Lung (tissue), 12 donors: ENCODE data around the gene TAS2R30. TPM values are rescaled to one million over a fixed set of nuclear protein-coding genes. Genes with fewer than 3 reads are reported as not detected.

Experiments
- ATAC-seq: fragments of 200-7000 bp; cut with Tn5 transposase; one replicate; pipeline ENCODE4 v1.9.1; 2020; ENCODE audit warnings: moderate number of reproducible peaks; ENCODE audit not compliant: insufficient read depth, low FRiP score
- DNase-seq, 3 donors: peaks; one replicate each; pipeline ENCODE4 v3.0.0-alpha.2; 2013 to 2017
- H3K27ac ChIP-seq, 2 donors: one replicate each; pipeline ENCODE4 v1.5.1; 2013; ENCODE audit warnings: mild to moderate bottlenecking in 2 of 2, moderate library complexity in 2 of 2, control low read depth in 1 of 2, inconsistent platforms in 1 of 2, low read depth in 1 of 2, low read length in 1 of 2
- H3K27me3 ChIP-seq, 3 donors: one replicate each; pipeline ENCODE4 v1.5.1; 2013; ENCODE audit warnings: low read length in 2 of 3; ENCODE audit not compliant: control insufficient read depth in 3 of 3, insufficient read depth in 3 of 3
- H3K36me3 ChIP-seq, 4 donors: one replicate each; pipeline ENCODE4 v1.5.1; 2013; ENCODE audit warnings: low read length in 4 of 4, mild to moderate bottlenecking in 1 of 4, moderate library complexity in 1 of 4; ENCODE audit not compliant: control insufficient read depth in 4 of 4, insufficient read depth in 4 of 4
- H3K4me1 ChIP-seq, 5 donors: one replicate each; pipeline ENCODE4 v1.5.1; 2013; ENCODE audit warnings: low read length in 5 of 5, mild to moderate bottlenecking in 2 of 5, moderate library complexity in 1 of 5; ENCODE audit not compliant: control insufficient read depth in 5 of 5, insufficient read depth in 5 of 5
- H3K4me3 ChIP-seq: one replicate; pipeline ENCODE4 v1.5.1; 2013; ENCODE audit warnings: mild to moderate bottlenecking, control low read depth, moderate library complexity
- H3K9ac ChIP-seq, 2 donors: one replicate each; pipeline ENCODE4 v1.5.1; 2013; ENCODE audit warnings: low read length in 2 of 2, control low read depth in 1 of 2; ENCODE audit not compliant: insufficient read depth in 1 of 2
- H3K9me3 ChIP-seq, 4 donors: one replicate each; pipeline ENCODE4 v1.5.1; 2013; ENCODE audit warnings: low read length in 3 of 4, mild to moderate bottlenecking in 1 of 4, moderate library complexity in 1 of 4; ENCODE audit not compliant: control insufficient read depth in 4 of 4, insufficient read depth in 3 of 4
- WGBS, 2 donors: extraction: QIAGEN DNeasy Blood & Tissue Kit; methylation state at CpG; one replicate each; pipeline ENCODE4 v1.1.7; 2013; 5-methylcytosine and 5-hydroxymethylcytosine counted together
- polyA plus RNA-seq, 2 donors: library from polyadenylated mRNA; stranded (reverse); fragments of 200-250 nt; gene quantifications; one replicate each; pipeline ENCODE4 v1.2.1, GENCODE V29; 2013
- total RNA-seq, 2 donors: library from RNA; depleted of rRNA in 1 of 2; stranded (reverse); fragments of >200 nt in 1 of 2; gene quantifications; one replicate each; pipeline ENCODE4 v1.2.1, GENCODE V29; 2014 to 2021
- TF ChIP-seq, protein P1 (sequence below): IDR thresholded peaks from 2 replicates; pipeline ENCODE4 v1.5.1; 2012; ENCODE audit warnings: mild to moderate bottlenecking; ENCODE audit errors: control extremely low read depth, extremely low read depth
- donor health status: control.
- donor health status: control.
- donor health status: Bipolar disorder and iron deficiency.
- donor health status: healthy.
- donor health status: DM: yes; HTN: yes; CAD: no.

TAS2R30 gene
- total and polyA plus RNA-seq, 4 donors = 0.12 to 40.4 (median 3.5) TPM; not detected in 1

- ATAC-seq = no peak
- H3K36me3 ChIP-seq = peaks cover 0 to 14% (median under 1%) of the 10 kb centered on the region in 4 donors
- no peak for DNase-seq
- H3K9me3 ChIP-seq = peaks cover 0 to 13% (median 6%) of the 10 kb centered on the region in 4 donors
- TF ChIP-seq, protein P1, sequence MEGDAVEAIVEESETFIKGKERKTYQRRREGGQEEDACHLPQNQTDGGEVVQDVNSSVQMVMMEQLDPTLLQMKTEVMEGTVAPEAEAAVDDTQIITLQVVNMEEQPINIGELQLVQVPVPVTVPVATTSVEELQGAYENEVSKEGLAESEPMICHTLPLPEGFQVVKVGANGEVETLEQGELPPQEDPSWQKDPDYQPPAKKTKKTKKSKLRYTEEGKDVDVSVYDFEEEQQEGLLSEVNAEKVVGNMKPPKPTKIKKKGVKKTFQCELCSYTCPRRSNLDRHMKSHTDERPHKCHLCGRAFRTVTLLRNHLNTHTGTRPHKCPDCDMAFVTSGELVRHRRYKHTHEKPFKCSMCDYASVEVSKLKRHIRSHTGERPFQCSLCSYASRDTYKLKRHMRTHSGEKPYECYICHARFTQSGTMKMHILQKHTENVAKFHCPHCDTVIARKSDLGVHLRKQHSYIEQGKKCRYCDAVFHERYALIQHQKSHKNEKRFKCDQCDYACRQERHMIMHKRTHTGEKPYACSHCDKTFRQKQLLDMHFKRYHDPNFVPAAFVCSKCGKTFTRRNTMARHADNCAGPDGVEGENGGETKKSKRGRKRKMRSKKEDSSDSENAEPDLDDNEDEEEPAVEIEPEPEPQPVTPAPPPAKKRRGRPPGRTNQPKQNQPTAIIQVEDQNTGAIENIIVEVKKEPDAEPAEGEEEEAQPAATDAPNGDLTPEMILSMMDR = no peak
- no peaks in the 10 kb centered on the region for H3K4me1 ChIP-seq
- WGBS, 2 donors = 77 to 79% methylated on average over 2 of the region's 2 CpGs
- no peaks in the 10 kb centered on the region for H3K27me3 ChIP-seq
- no peak overlapping the region for H3K4me3 ChIP-seq
- no peak overlapping the region for H3K27ac ChIP-seq
- H3K9ac ChIP-seq = no peak overlapping the region
Measured at GRCh38 chr12:11143352-11143751, 8.9 kb upstream of the TAS2R30 start.

- TF ChIP-seq, protein P1 = no peak
- no peaks in the 10 kb centered on the region for H3K27me3 ChIP-seq
- whole genome bisulfite sequencing, 2 donors = 64 to 68% methylated on average over 2 of the region's 2 CpGs
- no peak overlapping the region for H3K4me3 ChIP-seq
- DNase-seq (no peak), ATAC-seq (no peak)
- H3K36me3 ChIP-seq = no peaks in the 10 kb centered on the region
- peaks cover 0 to 2% (median 0%) of the 10 kb centered on the region in 4 donors for H3K9me3 ChIP-seq
- no peak overlapping the region for H3K27ac ChIP-seq
- peaks cover 0 to 9% (median 0%) of the 10 kb centered on the region in 5 donors for H3K4me1 ChIP-seq
- no peak overlapping the region for H3K9ac ChIP-seq
Measured at GRCh38 chr12:11136075-11136474, 1.6 kb upstream of the TAS2R30 start.

DNA sequence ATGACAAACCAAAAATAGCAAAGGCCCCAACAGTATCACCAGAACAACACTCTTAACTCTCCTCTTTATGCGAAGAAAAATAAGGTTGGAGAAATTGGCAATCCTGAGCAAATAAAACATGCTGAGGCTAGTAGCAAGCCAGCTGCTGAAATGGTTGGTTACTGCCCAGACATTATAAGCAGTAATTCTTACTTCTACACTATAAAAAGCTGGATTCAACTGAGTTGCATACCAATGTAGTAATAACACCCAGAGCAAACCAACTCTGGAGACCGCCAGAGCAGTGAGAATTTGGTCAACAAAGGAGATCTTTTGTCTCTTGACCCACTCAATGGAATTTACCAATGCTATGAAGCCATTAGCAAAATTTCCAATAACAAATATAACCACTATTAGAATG is 628 bp downstream of the TAS2R30 start:
- Histone ChIP-seq H3K4me3 (no peak overlapping the region), H3K27me3 (no peaks in the 10 kb centered on the region), H3K36me3 (no peaks in the 10 kb centered on the region), H3K9ac (no peak overlapping the region), H3K4me1 (peaks cover 0 to 14% (median 0%) of the 10 kb centered on the region in 5 donors), H3K9me3 (no peaks in the 10 kb centered on the region), H3K27ac (no peak overlapping the region)
- TF ChIP-seq, protein P1 = no peak
- DNase-seq (no peak), ATAC-seq (no peak)
- 93 to 97% methylated on average over 2 of the region's 2 CpGs for WGBS, 2 donors

- TF ChIP-seq, protein P1 = no peak
- Histone ChIP-seq H3K4me1 (peaks cover 0 to 14% (median 0%) of the 10 kb centered on the region in 5 donors), H3K36me3 (no peaks in the 10 kb centered on the region), H3K4me3 (no peak overlapping the region), H3K27me3 (no peaks in the 10 kb centered on the region), H3K9me3 (no peaks in the 10 kb centered on the region), H3K27ac (no peak overlapping the region), H3K9ac (no peak overlapping the region)
- ATAC-seq (no peak), DNase-seq (no peak)
- 98% methylated on average over 2 of the region's 2 CpGs for WGBS, 2 donors
Measured at GRCh38 chr12:11133162-11133561, 1.3 kb downstream of the TAS2R30 start.
